ENCODE data around the gene NADK2.

- TF ChIP-seq CTCF (IDR thresholded peaks at IDR 0.05), result no peak
- TF ChIP-seq POLR2A (IDR thresholded peaks at IDR 0.05), result no peak
These were observed 24.2 kb downstream of the NADK2 start for GRCh38 chr5:36217567-36217966.
